ENCODE results near the gene MED28.

The MED28 gene

GRCh38 chr4:17667653-17668201 is 53.3 kb downstream of the MED28 start:
- DNase-seq, result no peak

DNA sequence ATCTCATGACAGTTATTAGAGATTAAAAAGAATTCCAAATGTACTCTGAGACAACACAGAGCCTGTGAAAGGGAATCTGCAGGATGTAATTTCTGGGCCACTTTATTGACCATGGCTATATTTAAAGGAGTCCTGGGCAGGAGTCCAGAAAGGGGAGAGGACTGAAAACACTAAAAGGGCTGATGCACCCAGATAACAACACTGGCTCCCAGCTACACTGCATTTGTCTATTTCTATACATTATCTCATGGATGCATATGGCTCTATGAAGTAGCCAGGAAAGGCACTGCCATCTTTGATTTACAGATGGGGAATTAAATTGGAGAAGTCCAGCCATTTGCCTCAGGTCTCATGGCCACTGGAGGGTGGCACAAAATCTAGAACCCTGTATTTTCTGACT is 56.0 kb downstream of the MED28 start:
- DNase-seq, result no peak

DNA sequence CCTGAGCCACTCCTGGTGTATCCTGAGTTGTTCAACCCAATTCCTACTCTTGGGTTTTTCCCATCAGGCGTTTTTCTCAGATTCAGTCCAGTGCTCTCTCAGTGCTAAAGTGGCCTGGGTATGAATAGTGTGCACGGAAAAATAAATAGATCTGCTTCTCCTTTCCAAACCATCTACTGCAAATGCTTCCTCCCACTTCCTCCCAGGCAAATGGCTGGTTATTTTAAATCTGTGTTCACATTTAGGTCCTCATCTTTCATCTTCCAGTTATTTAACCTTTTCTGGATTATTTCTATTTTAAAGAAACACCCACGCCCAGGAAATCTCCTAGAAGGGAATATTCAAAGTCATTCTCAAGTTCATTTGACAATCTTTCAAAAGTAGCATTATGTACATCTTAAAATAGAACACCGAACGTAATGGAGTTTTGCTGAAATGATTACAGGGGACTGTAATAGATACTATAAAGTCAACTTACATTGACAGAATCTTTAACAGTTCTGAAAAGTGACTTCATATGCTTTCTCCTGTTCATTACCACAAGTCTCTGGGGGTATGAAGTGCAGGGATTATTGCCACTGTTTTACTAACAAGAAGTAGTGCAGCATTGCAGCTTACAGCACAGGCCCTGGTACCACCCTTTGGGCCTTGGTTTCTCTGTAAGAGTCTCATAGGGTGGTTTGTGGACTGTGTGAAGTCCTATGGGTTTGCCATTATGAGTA is 66.3 kb downstream of the MED28 start:
- no peak for DNase-seq

GRCh38 chr4:17681281-17682221 is 67.1 kb downstream of the MED28 start:
- no peak for DNase-seq

DNA sequence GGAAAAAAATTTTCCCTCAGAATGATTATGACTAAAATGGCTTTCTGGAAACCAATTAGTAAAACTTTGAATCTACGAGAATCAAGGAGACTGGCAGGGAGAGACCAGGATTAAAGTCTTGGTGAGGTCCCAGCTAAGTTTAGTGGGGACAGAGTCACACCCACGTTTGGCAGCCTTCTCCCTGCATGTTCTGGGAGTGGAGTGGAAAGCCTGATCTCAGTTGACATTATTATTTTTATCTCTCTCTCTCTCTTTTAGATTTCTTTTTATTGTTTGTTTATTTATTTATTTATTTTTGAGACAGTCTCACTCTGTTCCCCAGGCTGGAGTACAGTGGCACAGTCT is 67.8 kb downstream of the MED28 start:
- DNase-seq, result no peak
